GM12873 (cell line): ENCODE results near the gene PDZRN4.

ENCODE experiments used
- TF ChIP-seq, protein P1 (sequence below): IDR thresholded peaks from 2 replicates; pipeline ENCODE4 v1.5.1; 2012; ENCODE audit warnings: low read depth, mild to moderate bottlenecking, moderate library complexity, low read length, control low read depth; ENCODE audit not compliant: insufficient read depth; ENCODE audit errors: missing control alignments

PDZRN4 gene

DNA sequence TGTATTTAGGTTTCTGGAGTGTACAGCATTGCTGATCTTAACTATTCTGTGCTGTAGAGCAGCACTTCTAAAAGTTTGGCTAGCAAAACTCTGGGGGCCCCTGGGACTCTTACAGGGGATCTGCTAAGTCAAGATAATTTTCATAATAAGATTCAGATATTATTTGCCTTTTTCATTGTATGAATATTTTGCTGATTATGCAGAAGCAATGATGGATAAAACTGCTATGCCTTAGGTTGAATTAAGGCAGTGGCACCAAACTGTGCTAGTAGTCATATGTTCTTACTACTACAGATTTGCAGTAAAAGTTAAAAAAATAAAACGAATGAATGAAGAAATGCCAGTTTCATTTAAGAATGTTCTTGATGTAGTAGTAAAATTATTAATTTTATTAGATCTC is 160.1 kb downstream of the PDZRN4 start:
- TF ChIP-seq, protein P1, sequence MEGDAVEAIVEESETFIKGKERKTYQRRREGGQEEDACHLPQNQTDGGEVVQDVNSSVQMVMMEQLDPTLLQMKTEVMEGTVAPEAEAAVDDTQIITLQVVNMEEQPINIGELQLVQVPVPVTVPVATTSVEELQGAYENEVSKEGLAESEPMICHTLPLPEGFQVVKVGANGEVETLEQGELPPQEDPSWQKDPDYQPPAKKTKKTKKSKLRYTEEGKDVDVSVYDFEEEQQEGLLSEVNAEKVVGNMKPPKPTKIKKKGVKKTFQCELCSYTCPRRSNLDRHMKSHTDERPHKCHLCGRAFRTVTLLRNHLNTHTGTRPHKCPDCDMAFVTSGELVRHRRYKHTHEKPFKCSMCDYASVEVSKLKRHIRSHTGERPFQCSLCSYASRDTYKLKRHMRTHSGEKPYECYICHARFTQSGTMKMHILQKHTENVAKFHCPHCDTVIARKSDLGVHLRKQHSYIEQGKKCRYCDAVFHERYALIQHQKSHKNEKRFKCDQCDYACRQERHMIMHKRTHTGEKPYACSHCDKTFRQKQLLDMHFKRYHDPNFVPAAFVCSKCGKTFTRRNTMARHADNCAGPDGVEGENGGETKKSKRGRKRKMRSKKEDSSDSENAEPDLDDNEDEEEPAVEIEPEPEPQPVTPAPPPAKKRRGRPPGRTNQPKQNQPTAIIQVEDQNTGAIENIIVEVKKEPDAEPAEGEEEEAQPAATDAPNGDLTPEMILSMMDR: no peak

DNA sequence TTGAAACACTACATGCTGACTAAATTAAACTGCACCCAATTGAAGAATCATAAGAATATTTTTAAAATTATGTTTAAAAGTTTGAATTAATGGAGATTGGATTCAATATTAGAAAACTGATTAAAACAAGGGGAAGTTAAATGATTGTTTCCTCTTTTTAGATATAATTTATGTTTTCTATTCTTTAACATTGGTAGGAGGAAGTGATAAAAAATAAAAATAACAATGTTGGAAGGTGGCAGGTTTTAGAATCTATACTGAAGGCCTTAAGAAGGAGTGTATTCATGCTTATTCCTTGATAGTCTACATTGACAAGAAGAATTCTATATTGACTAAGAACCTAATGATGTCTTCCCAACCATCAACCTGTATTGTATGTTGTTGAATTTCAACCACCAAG is 168.1 kb downstream of the PDZRN4 start:
- TF ChIP-seq, protein P1: no peak

DNA sequence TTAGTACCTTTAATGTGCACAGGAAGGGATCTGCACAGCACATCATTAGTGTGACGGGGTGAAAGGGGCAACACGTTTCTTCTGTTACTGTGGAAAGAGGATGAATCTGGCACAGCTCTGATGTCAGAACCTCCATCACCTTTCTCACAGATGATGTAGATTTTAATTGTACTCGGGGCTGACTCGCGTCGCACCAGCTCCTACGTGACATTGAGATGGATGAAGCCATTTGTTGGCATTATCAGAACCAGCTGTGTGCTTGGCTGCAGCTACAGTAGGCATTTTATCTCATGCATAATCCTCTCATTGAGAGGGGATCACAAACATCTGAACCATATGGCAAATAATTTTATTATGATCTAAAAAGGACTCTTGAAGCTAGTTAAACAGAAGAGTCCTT is 173.6 kb downstream of the PDZRN4 start:
- TF ChIP-seq, protein P1: no peak

DNA sequence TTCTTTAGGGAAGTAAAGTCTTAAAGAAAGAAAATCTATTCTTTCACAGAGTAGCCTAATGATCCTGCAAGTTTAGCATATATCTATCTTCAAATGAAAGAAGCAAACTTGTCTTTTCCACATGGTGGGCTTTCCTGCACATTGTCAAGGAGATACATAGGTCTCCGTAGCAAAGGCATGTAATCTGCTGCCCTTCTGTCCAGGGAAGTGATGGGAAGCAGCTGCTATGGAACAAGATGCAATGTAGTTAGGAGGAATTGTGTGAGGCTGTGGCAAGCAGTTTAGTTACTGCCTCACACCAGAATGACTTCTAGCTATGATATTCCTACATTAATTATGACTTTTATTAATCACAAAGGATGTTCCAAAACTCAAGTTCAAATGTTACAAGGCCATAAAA is 174.4 kb downstream of the PDZRN4 start:
- TF ChIP-seq, protein P1: no peak

DNA sequence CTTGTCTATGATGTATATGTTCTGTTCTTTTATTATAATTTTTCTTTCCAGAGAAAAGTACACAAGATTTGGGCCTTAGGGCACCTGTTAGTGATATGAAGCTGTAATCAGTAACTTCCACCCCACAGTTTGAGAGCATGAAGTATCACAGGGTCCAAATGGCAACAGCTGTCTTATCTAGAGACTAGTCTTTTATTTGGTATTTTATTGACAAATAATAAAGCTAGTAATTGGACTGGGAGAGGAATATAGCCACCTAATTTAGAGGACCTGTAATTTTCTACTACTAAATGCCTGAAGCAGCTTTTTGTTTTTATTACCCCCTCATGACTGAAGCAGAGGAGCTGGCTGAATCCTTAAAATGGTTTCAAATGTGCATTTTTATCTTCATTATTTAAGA is 174.8 kb downstream of the PDZRN4 start:
- TF ChIP-seq, protein P1: no peak

DNA sequence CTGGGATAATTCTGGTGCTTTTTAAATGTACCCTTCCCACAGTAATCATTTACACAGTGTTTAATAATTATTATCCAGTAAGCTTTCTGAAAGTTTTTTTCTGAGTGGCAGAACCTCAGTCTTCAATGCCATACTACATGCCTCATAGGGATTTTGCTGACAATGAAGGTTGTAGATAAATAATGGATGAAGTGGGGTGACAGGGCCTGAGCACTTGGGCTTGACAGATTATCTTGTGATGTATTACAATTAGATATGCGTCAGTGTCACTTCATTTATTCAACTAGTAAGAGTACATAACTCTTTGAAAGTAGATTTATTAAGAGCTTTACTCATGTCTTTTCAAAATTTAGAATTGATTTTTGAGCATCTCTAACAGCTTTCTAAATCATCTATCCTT is 176.1 kb downstream of the PDZRN4 start:
- TF ChIP-seq, protein P1: no peak

DNA sequence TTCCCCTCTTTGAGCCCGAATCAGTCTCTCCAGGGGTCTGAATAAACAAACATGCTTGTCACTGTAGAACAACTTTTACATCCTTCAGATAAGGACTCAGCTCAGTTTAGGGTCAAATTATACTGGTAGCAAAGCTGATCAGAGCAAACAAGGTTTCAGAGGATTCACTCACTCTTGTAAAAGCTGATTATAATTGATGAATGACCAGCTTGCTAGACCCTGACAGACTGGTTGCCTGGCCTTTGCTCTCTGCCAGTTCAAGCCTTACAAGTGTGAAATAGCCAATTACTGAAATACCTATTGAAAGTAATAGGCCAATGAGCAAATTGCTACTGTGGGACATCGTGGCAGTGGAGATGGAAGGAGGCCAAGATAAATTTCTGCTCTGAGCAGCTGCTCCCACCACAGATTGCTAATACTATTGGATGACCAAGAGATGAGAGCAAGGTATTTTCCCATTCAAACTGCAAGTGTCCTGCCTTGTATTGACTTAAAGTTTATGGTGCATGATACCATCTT is 177.6 kb downstream of the PDZRN4 start:
- TF ChIP-seq, protein P1: no peak
